HepG2 (cell line): ENCODE data around the gene BPI. TPM values are rescaled to one million over a fixed set of nuclear protein-coding genes. Genes with fewer than 3 reads are reported as not detected.
"Not testable (repeated sequence)": the region's sequence is repeated elsewhere in the genome, so short reads cannot be mapped to it uniquely, and the experiment has no call there.

Source experiments
- ATAC-seq: fragments of 200-7000 bp; cut with Tn5 transposase; 3 replicates; pipeline ENCODE4 v1.9.1; 2020; ENCODE audit warnings: mild to moderate bottlenecking, moderate library complexity
- BruUV-seq: library from RNA; stranded (reverse); fragments of 400-500 nt; replicated peaks from 2 replicates; lab custom pipeline; 2021; lab: Mats Ljungman, UMichigan
- CTCF ChIA-PET: fragments of 300-600 bp; formaldehyde crosslinking; extraction: SDS; loops from one replicate; lab custom pipeline; 2021; ENCODE audit warnings: low total read pairs, inconsistent platforms, low intra/inter-chr PET ratio; lab: Yijun Ruan, JAX
- POLR2A ChIA-PET: fragments of 350-600 bp; sonication (Branson Sonifier 250); formaldehyde crosslinking; loops from one replicate; lab custom pipeline; 2020; ENCODE audit warnings: antibody characterized with exemption, inconsistent platforms; lab: Yijun Ruan, JAX
- DNase-seq: peaks from one replicate; pipeline ENCODE4 v3.0.0-alpha.2; 2015; ENCODE audit warnings: low spot score
- FAIRE-seq: peaks from 3 replicates; lab custom pipeline; 2011; peaks lifted over from hg19 to GRCh38; lab: Jason Lieb, UNC
- H2AFZ ChIP-seq: one replicate; pipeline ENCODE4 v1.6.1; 2011; ENCODE audit warnings: low read length, inconsistent platforms
- H3K27ac ChIP-seq: fragments of 300-600 bp; 3 replicates; pipeline ENCODE4 v1.8.0; 2011; ENCODE audit warnings: mixed run types, mild to moderate bottlenecking, mixed read lengths, low read length, inconsistent platforms; ENCODE audit not compliant: insufficient read depth; ENCODE audit errors: extremely low read length
- H3K27me3 ChIP-seq, 2 experiments: fragments of 200-600 bp in 1 of 2; 2 replicates in 1 of 2; 3 replicates in 1 of 2; pipeline versions ENCODE4 v1.6.0 to v1.8.0; 2011; ENCODE audit warnings: low read length in 2 of 2, mild to moderate bottlenecking in 2 of 2, moderate library complexity in 2 of 2, inconsistent platforms in 1 of 2; ENCODE audit not compliant: insufficient read depth in 2 of 2, control insufficient read depth in 1 of 2
- H3K36me3 ChIP-seq, 2 experiments: fragments of 200-600 bp in 1 of 2; replicated peaks in 1 of 2; 2 replicates in 1 of 2; 3 replicates in 1 of 2; pipeline versions ENCODE4 v1.5.1 to v1.8.0; 2011; ENCODE audit warnings: low read length in 2 of 2, inconsistent platforms in 1 of 2; ENCODE audit not compliant: insufficient read depth in 2 of 2, control insufficient read depth in 1 of 2
- H3K4me1 ChIP-seq: 2 replicates; pipeline ENCODE4 v1.5.1; 2012; ENCODE audit warnings: low read length, inconsistent platforms; ENCODE audit not compliant: insufficient read depth
- H3K4me2 ChIP-seq: 2 replicates; pipeline ENCODE4 v1.6.0; 2011; ENCODE audit warnings: low read depth, low read length, inconsistent platforms
- H3K4me3 ChIP-seq, 3 experiments: fragments of 200-600 bp in 1 of 3; sonication (generic), shearing (Covaris generic) in 1 of 3; replicated peaks in 1 of 3; 2 replicates each; pipeline ENCODE4 v1.5.1; 2011 to 2016; ENCODE audit warnings: low read length in 3 of 3, inconsistent platforms in 2 of 3, low read depth in 2 of 3, mild to moderate bottlenecking in 2 of 3, control low read depth in 1 of 3, mixed read lengths in 1 of 3; ENCODE audit not compliant: insufficient read depth in 1 of 3
- H3K79me2 ChIP-seq: one replicate; pipeline ENCODE4 v1.6.1; 2011; ENCODE audit warnings: low read length, inconsistent platforms; ENCODE audit not compliant: insufficient read depth
- H3K9ac ChIP-seq: 2 replicates; pipeline ENCODE4 v1.6.0; 2011; ENCODE audit warnings: mild to moderate bottlenecking, low read depth, low read length, inconsistent platforms; ENCODE audit not compliant: insufficient read depth
- H3K9me3 ChIP-seq: 2 replicates; pipeline ENCODE4 v1.5.1; 2012; ENCODE audit warnings: mild to moderate bottlenecking, low read length
- H4K20me1 ChIP-seq: 2 replicates; pipeline ENCODE4 v1.6.0; 2011; ENCODE audit warnings: inconsistent platforms, mild to moderate bottlenecking, low read length, moderate library complexity; ENCODE audit not compliant: insufficient read depth
- CREB1 ChIP-seq, 2 experiments: fragments of 450-650 bp in 1 of 2; IDR thresholded peaks; 2 replicates each; pipeline ENCODE4 v1.6.1; 2016 to 2017; ENCODE audit warnings: control low read depth in 1 of 2, mild to moderate bottlenecking in 1 of 2, missing compliant biosample characterization in 1 of 2, missing genetic modification characterization in 1 of 2
- NONO ChIP-seq, 2 experiments: fragments of 450-650 bp in 1 of 2; sonication (generic) in 1 of 2; formaldehyde crosslinking in 1 of 2; IDR thresholded peaks in 1 of 2; conservative IDR thresholded peaks in 1 of 2; 2 replicates each; pipeline versions ENCODE4 v1.6.1 to v1.8.0; 2017 to 2022; ENCODE audit warnings: mild to moderate bottlenecking in 1 of 2, missing genetic modification reagents in 1 of 2, moderate library complexity in 1 of 2
- WGBS: methylation state at CpG from one replicate; pipeline ENCODE4 v1.1.6; 2017; ENCODE audit warnings: low lambda C conversion rate; 5-methylcytosine and 5-hydroxymethylcytosine counted together
- in situ Hi-C: cut with HindIII; loops from 2 replicates; pipeline ENCODE4 v1.10.0; 2017; ENCODE audit warnings: low pct_unique_long_range_greater_than_20kb; ENCODE audit not compliant: extremely low pct_ligation_motif_present
- intact Hi-C: fragments of 100-400 bp; cut with micrococcal nuclease; formaldehyde crosslinking; loops from one replicate; pipeline ENCODE4 v1.10.0; 2022; ENCODE audit not compliant: unreplicated experiment
- polyA plus RNA-seq, 8 experiments: library from polyadenylated mRNA; depleted of rRNA in 3 of 8; stranded (reverse) in 7 of 8; unstranded in 1 of 8; fragments of >200 nt; fragmentation: Illumina TruSeq in 4 of 8; extraction: Trizol in 4 of 8; gene quantifications; 2 replicates each; pipeline versions ENCODE4 v1.2.1 to v1.2.3, GENCODE V29; 2011 to 2016; ENCODE audit warnings: low read depth in 4 of 8, missing spikeins in 1 of 8, mixed read lengths in 1 of 8; ENCODE audit not compliant: insufficient read depth in 1 of 8
- total RNA-seq, 5 experiments: library from RNA; depleted of rRNA; stranded (reverse); fragments of >200 nt; fragmentation: Illumina TruSeq; extraction: Trizol; gene quantifications; 2 replicates each; pipeline ENCODE4 v1.2.3, GENCODE V29; 2016; ENCODE audit warnings: low read depth in 1 of 5
- TF ChIP-seq, protein P1 (sequence below): sonication (generic); formaldehyde crosslinking; IDR thresholded peaks from 2 replicates; pipeline ENCODE4 v1.4.0; 2020; ENCODE audit warnings: mild to moderate bottlenecking, missing genetic modification reagents
- TF ChIP-seq, protein P2 (sequence below): sonication (generic); formaldehyde crosslinking; IDR thresholded peaks from 2 replicates; pipeline ENCODE4 v1.4.0; 2020; ENCODE audit warnings: mild to moderate bottlenecking, missing genetic modification reagents, borderline replicate concordance
- TF ChIP-seq, protein P3 (sequence below): sonication (generic); formaldehyde crosslinking; IDR thresholded peaks from 2 replicates; pipeline ENCODE4 v1.4.0; 2020; ENCODE audit warnings: missing genetic modification reagents, borderline replicate concordance
- TF ChIP-seq, protein P4 (sequence below): sonication (generic); formaldehyde crosslinking; IDR thresholded peaks from 2 replicates; pipeline ENCODE4 v1.5.0; 2020; ENCODE audit warnings: mild to moderate bottlenecking, missing genetic modification reagents, moderate library complexity

Gene BPI
- total and polyA plus RNA-seq, 2 of the 13 experiments (the other 11 are each of a cell fraction or from before 2014, with no cell fraction given), result not detected

DNA sequence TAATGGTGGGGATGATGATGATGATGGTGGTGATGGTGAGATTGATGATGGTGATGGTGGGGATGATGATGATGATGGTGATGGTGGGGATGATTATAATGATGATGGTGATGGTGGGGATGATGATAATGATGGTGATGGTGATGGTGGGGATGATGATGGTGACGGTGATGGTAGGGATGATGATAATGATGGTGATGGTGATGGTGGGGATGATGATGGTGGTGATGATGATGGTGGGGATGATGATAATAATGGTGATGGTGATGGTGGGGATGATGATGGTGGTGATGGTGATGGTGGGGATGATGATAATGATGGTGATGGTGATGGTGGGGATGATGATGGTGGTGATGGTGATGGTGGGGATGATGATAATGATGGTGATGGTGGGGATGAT is 10.4 kb downstream of the BPI start:
- CTCF ChIA-PET, result not testable (repeated sequence)

DNA sequence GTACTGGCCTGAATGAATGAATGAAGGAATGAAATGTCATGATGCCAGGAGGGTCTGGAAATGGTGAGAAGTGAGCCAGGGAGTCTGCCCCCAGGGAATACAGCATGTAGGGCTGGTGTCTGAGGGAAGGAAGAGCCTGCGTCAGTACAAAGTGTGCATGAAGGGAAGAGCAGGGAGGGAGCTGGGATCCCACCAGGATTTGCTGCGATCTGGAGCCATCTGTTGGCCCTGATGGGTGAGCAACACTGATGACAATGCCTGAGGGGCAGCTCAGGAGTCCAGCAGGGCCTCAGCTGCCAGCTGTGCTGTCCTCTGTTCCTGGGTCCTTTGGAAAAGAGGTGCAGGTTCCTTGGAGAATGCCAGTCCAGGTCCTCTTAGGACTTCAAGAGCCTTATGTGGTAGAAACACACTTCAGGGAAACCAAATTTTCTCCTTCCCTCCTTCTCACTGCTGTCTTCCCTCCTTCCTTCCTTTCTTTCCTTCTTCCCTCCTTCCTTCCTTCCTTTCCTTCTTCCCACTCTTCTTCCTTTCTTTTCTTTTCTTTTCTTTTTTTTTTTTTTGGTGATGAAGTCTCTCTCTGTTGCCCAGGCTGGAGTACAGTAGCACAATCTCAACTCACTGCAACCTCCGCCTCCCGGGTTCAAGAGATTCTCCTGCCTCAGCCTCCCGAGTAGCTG is 11.5 kb downstream of the BPI start:
- ATAC-seq (peak; percentile 60), DNase-seq (no peak), FAIRE-seq (no peak)
- Histone ChIP-seq H3K9ac (no peak overlapping the region), H3K4me1 (no peaks in the 10 kb centered on the region), H3K36me3 (no peaks in the 10 kb centered on the region), H3K27me3 (peaks cover 1 to 8% of the 10 kb centered on the region in 2 experiments; a peak in 2 of 5 replicates), H3K9me3 (no peaks in the 10 kb centered on the region), H4K20me1 (no peaks in the 10 kb centered on the region), H3K4me2 (no peak overlapping the region), H2AFZ (no peak overlapping the region), H3K27ac (no peak overlapping the region), H3K4me3 (no peak overlapping the region), H3K79me2 (no peaks in the 10 kb centered on the region)
- intact Hi-C loops (no loop called here), in situ Hi-C loops (no loop called here)
- WGBS, result 47% methylated on average over 5 of the region's 5 CpGs
- no TSS peak for BruUV-seq
- ChIA-PET CTCF (no interaction called here), POLR2A (no interaction called here)
- TF ChIP-seq, protein P1, sequence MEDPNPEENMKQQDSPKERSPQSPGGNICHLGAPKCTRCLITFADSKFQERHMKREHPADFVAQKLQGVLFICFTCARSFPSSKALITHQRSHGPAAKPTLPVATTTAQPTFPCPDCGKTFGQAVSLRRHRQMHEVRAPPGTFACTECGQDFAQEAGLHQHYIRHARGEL (CRISPR knock-in tag), result 0 out of 2 replicates have a peak, but pooled peaks have one; percentile 73
- TF ChIP-seq, protein P2, sequence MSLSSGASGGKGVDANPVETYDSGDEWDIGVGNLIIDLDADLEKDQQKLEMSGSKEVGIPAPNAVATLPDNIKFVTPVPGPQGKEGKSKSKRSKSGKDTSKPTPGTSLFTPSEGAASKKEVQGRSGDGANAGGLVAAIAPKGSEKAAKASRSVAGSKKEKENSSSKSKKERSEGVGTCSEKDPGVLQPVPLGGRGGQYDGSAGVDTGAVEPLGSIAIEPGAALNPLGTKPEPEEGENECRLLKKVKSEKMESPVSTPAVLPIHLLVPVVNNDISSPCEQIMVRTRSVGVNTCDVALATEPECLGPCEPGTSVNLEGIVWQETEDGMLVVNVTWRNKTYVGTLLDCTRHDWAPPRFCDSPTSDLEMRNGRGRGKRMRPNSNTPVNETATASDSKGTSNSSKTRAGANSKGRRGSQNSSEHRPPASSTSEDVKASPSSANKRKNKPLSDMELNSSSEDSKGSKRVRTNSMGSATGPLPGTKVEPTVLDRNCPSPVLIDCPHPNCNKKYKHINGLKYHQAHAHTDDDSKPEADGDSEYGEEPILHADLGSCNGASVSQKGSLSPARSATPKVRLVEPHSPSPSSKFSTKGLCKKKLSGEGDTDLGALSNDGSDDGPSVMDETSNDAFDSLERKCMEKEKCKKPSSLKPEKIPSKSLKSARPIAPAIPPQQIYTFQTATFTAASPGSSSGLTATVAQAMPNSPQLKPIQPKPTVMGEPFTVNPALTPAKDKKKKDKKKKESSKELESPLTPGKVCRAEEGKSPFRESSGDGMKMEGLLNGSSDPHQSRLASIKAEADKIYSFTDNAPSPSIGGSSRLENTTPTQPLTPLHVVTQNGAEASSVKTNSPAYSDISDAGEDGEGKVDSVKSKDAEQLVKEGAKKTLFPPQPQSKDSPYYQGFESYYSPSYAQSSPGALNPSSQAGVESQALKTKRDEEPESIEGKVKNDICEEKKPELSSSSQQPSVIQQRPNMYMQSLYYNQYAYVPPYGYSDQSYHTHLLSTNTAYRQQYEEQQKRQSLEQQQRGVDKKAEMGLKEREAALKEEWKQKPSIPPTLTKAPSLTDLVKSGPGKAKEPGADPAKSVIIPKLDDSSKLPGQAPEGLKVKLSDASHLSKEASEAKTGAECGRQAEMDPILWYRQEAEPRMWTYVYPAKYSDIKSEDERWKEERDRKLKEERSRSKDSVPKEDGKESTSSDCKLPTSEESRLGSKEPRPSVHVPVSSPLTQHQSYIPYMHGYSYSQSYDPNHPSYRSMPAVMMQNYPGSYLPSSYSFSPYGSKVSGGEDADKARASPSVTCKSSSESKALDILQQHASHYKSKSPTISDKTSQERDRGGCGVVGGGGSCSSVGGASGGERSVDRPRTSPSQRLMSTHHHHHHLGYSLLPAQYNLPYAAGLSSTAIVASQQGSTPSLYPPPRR, result no peak
- TF ChIP-seq, protein P3, sequence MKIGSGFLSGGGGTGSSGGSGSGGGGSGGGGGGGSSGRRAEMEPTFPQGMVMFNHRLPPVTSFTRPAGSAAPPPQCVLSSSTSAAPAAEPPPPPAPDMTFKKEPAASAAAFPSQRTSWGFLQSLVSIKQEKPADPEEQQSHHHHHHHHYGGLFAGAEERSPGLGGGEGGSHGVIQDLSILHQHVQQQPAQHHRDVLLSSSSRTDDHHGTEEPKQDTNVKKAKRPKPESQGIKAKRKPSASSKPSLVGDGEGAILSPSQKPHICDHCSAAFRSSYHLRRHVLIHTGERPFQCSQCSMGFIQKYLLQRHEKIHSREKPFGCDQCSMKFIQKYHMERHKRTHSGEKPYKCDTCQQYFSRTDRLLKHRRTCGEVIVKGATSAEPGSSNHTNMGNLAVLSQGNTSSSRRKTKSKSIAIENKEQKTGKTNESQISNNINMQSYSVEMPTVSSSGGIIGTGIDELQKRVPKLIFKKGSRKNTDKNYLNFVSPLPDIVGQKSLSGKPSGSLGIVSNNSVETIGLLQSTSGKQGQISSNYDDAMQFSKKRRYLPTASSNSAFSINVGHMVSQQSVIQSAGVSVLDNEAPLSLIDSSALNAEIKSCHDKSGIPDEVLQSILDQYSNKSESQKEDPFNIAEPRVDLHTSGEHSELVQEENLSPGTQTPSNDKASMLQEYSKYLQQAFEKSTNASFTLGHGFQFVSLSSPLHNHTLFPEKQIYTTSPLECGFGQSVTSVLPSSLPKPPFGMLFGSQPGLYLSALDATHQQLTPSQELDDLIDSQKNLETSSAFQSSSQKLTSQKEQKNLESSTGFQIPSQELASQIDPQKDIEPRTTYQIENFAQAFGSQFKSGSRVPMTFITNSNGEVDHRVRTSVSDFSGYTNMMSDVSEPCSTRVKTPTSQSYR (CRISPR knock-in tag), result no peak
- TF ChIP-seq, protein P4, sequence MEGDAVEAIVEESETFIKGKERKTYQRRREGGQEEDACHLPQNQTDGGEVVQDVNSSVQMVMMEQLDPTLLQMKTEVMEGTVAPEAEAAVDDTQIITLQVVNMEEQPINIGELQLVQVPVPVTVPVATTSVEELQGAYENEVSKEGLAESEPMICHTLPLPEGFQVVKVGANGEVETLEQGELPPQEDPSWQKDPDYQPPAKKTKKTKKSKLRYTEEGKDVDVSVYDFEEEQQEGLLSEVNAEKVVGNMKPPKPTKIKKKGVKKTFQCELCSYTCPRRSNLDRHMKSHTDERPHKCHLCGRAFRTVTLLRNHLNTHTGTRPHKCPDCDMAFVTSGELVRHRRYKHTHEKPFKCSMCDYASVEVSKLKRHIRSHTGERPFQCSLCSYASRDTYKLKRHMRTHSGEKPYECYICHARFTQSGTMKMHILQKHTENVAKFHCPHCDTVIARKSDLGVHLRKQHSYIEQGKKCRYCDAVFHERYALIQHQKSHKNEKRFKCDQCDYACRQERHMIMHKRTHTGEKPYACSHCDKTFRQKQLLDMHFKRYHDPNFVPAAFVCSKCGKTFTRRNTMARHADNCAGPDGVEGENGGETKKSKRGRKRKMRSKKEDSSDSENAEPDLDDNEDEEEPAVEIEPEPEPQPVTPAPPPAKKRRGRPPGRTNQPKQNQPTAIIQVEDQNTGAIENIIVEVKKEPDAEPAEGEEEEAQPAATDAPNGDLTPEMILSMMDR (CRISPR knock-in tag), result peak; percentile 53

More for the DNA sequence above, 10.4 kb downstream of the BPI start:
- H3K4me2 ChIP-seq; FAIRE-seq; ATAC-seq; H3K27ac ChIP-seq; H3K4me3 ChIP-seq; in situ Hi-C loops; H3K4me1 ChIP-seq; POLR2A ChIA-PET; H3K9me3 ChIP-seq; H3K79me2 ChIP-seq; H3K27me3 ChIP-seq; DNase-seq; BruUV-seq; H3K36me3 ChIP-seq; H4K20me1 ChIP-seq; intact Hi-C loops; H3K9ac ChIP-seq; H2AFZ ChIP-seq; TF ChIP-seq NONO (CRISPR knock-in tag; conservative IDR thresholded peaks at IDR 0.05); CREB1 (CRISPR knock-in tag; IDR thresholded peaks at IDR 0.05): not testable (repeated sequence)
- TF ChIP-seq NONO (IDR thresholded peaks at IDR 0.05) (0 out of 2 replicates have a peak, but pooled peaks have one; percentile 40), CREB1 (IDR thresholded peaks at IDR 0.05) (peak; percentile 90)
- WGBS, result 37% methylated on average over 1 of the region's 1 CpG
